ENCODE results near the gene CAPN9. TPM values are rescaled to one million over a fixed set of nuclear protein-coding genes. Genes with fewer than 3 reads are reported as not detected.

The CAPN9 gene
- total RNA-seq, 1 donor from 2014 or later: not detected

GRCh38 chr1:230705289-230706019 lies 41.7 kb upstream of the CAPN9 start:
- no peak overlapping the region for H3K4me3 Mint-ChIP-seq (ENCODE audit: unreplicated experiment)
- H3K4me1 Mint-ChIP-seq (ENCODE audit: low read depth): peaks cover 8% of the 10 kb centered on the region
- H3K9me3 Mint-ChIP-seq (ENCODE audit: low read depth): no peaks in the 10 kb centered on the region
- H3K27ac Mint-ChIP-seq (ENCODE audit: unreplicated experiment): no peak overlapping the region
- peaks cover 9% of the 10 kb centered on the region for H3K27me3 Mint-ChIP-seq (ENCODE audit: low read depth)
- no peak for TF ChIP-seq CTCF (IDR thresholded peaks at IDR 0.05)
- H3K36me3 Mint-ChIP-seq (ENCODE audit: low read depth): peaks cover 37% of the 10 kb centered on the region
- DNase-seq (ENCODE audit: low spot score): no peak

- TF ChIP-seq CTCF (IDR thresholded peaks at IDR 0.05): no peak
- H3K36me3 Mint-ChIP-seq (ENCODE audit: low read depth): peaks cover 37% of the 10 kb centered on the region
- H3K4me1 Mint-ChIP-seq (ENCODE audit: low read depth): peaks cover 13% of the 10 kb centered on the region
- H3K9me3 Mint-ChIP-seq (ENCODE audit: low read depth): no peaks in the 10 kb centered on the region
- peaks cover 9% of the 10 kb centered on the region for H3K27me3 Mint-ChIP-seq (ENCODE audit: low read depth)
- H3K4me3 Mint-ChIP-seq (ENCODE audit: unreplicated experiment): no peak overlapping the region
- DNase-seq (ENCODE audit: low spot score): no peak
- H3K27ac Mint-ChIP-seq (ENCODE audit: unreplicated experiment): no peak overlapping the region
Measured at GRCh38 chr1:230706020-230706699, 41.0 kb upstream of the CAPN9 start.

GRCh38 chr1:230706887-230707731 lies 40.1 kb upstream of the CAPN9 start:
- H3K9me3 Mint-ChIP-seq (ENCODE audit: low read depth): no peaks in the 10 kb centered on the region
- H3K36me3 Mint-ChIP-seq (ENCODE audit: low read depth): peaks cover 34% of the 10 kb centered on the region
- no peak overlapping the region for H3K4me3 Mint-ChIP-seq (ENCODE audit: unreplicated experiment)
- no peak for DNase-seq (ENCODE audit: low spot score)
- peaks cover 20% of the 10 kb centered on the region for H3K4me1 Mint-ChIP-seq (ENCODE audit: low read depth)
- no peak for TF ChIP-seq CTCF (IDR thresholded peaks at IDR 0.05)
- no peak overlapping the region for H3K27ac Mint-ChIP-seq (ENCODE audit: unreplicated experiment)
- peaks cover 9% of the 10 kb centered on the region for H3K27me3 Mint-ChIP-seq (ENCODE audit: low read depth)

- Mint-ChIP-seq H3K36me3 (ENCODE audit: low read depth) (peaks cover 31% of the 10 kb centered on the region), H3K4me3 (ENCODE audit: unreplicated experiment) (no peak overlapping the region), H3K27ac (ENCODE audit: unreplicated experiment) (no peak overlapping the region), H3K27me3 (ENCODE audit: low read depth) (peaks cover 9% of the 10 kb centered on the region), H3K9me3 (ENCODE audit: low read depth) (no peaks in the 10 kb centered on the region), H3K4me1 (ENCODE audit: low read depth) (peaks cover 27% of the 10 kb centered on the region)
- DNase-seq (ENCODE audit: low spot score): no peak
- TF ChIP-seq CTCF (IDR thresholded peaks at IDR 0.05): no peak
Measured at GRCh38 chr1:230707732-230708630, 39.2 kb upstream of the CAPN9 start.
